Omental fat pad (tissue), 4 donors: ENCODE measurements around the gene COPS7A. TPM values are rescaled to one million over a fixed set of nuclear protein-coding genes. Genes with fewer than 3 reads are reported as not detected.

Experiments used
- ATAC-seq: fragments of 150-250 bp; one replicate; pipeline ENCODE4 v1.9.1; 2016; ENCODE audit warnings: mild to moderate bottlenecking, moderate library complexity; ENCODE audit not compliant: low FRiP score
- DNase-seq: peaks from one replicate; pipeline ENCODE4 v3.0.0-alpha.2; 2019; ENCODE audit warnings: low spot score
- total RNA-seq, 4 donors: library from RNA; depleted of rRNA; stranded (reverse); fragments of >200 nt; gene quantifications; one replicate each; pipeline ENCODE4 v1.1.0, GENCODE V29; 2016
- TF ChIP-seq, protein P1 (sequence below), 3 donors: fragments of 450-650 bp; IDR thresholded peaks; one replicate each; pipeline ENCODE4 v1.5.1; 2016 to 2017; ENCODE audit warnings: antibody characterized with exemption in 3 of 3, mild to moderate bottlenecking in 3 of 3, moderate library complexity in 2 of 3

Gene COPS7A
- total RNA-seq, 4 donors from 2014 or later: 51.2 to 64.0 (median 62.7) TPM

- ATAC-seq: no peak
Observed at GRCh38 chr12:6697584-6698351, 26.1 kb upstream of the COPS7A start.

DNA sequence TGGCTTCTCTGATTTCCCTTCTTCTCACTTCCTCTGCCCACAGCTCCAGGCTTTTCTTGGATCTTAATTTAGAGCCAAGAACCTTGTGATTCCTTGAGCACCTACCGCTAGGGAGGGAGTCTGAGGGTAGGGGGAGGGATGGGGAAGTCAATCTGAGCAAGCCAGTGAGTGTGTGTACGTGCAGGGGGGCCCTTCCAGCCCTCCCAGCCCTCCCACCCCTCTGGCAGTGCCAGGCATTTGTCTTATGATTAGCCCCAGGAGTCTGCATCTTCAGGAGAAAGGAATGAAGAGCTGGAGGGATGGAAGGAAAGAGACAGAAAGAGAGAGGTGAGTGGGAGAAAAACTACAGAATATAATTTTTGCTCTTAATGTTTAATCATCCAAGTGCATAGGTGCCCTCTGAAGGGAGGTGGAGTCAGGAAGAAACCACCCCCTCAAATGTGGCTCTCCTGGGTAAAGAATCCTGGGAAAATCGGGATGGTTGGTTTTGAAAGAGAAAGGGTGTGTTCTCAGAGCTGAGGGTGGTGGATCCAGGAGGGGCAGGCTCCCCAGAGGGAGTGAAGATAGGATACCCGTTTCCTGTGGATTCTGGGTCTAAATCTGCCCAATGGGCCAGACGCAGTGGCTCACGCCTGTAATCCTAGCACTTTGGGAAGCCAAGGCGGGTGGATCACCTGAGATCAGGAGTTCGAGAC lies 25.3 kb upstream of the COPS7A start:
- DNase-seq (no peak), ATAC-seq (no peak)
- TF ChIP-seq, protein P1, sequence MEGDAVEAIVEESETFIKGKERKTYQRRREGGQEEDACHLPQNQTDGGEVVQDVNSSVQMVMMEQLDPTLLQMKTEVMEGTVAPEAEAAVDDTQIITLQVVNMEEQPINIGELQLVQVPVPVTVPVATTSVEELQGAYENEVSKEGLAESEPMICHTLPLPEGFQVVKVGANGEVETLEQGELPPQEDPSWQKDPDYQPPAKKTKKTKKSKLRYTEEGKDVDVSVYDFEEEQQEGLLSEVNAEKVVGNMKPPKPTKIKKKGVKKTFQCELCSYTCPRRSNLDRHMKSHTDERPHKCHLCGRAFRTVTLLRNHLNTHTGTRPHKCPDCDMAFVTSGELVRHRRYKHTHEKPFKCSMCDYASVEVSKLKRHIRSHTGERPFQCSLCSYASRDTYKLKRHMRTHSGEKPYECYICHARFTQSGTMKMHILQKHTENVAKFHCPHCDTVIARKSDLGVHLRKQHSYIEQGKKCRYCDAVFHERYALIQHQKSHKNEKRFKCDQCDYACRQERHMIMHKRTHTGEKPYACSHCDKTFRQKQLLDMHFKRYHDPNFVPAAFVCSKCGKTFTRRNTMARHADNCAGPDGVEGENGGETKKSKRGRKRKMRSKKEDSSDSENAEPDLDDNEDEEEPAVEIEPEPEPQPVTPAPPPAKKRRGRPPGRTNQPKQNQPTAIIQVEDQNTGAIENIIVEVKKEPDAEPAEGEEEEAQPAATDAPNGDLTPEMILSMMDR (IDR thresholded peaks at IDR 0.05): no peak

More at GRCh38 chr12:6697584-6698351, 26.1 kb upstream of the COPS7A start:
- TF ChIP-seq, protein P1 (IDR thresholded peaks at IDR 0.05): no peak
- DNase-seq: no peak

- no peak for ATAC-seq
- TF ChIP-seq, protein P1 (IDR thresholded peaks at IDR 0.05): no peak
- no peak for DNase-seq
Observed at GRCh38 chr12:6699259-6699988, 24.4 kb upstream of the COPS7A start.

- ATAC-seq (peak; percentile 24), DNase-seq (no peak)
- TF ChIP-seq, protein P1 (IDR thresholded peaks at IDR 0.05): no peak
Observed at GRCh38 chr12:6699989-6700645, 23.7 kb upstream of the COPS7A start.

- ATAC-seq: peak; percentile 83
- no peak for DNase-seq
- TF ChIP-seq, protein P1 (IDR thresholded peaks at IDR 0.05): no peak
Observed at GRCh38 chr12:6700646-6701051, 23.2 kb upstream of the COPS7A start, which contains the start of gene PIANP. PIANP (minus strand) TSS chr12:6700815; CDS start chr12:6698061, 2,754 bp downstream.

DNA sequence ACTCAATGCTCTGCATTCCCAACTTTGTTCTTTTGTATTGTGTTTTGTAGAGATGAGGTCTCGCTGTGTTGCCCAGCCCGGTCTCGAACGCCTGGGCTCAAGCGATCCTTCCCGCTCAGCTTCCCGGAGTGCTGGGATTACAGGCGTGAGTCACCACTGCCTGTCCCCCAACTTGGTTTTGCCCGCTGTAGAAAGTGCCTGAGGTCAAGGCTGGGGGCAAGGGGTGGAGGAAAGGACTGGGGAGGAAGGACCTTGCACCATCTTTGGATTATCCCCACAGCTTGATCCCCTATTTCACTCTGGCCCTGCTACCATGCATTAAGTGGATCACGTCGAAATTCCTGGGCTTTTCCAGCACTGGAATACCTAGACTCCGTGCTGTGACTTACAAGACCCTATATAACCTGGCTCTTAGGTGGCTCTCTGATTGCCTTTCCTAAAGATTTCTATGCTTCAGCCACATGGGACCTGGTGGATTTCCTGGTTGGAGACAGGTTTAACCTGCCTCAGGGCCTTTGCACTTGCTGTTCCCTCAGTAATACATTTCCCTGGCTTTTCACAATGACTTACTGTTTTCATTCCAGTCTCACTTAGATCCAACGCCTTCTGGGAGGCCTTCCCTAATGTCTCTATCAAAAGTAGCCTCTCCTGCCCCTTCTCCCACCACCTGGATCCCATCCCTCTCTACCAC lies 22.6 kb upstream of the COPS7A start:
- ATAC-seq: peak; percentile 18
- TF ChIP-seq, protein P1 (IDR thresholded peaks at IDR 0.05): no peak
- no peak for DNase-seq
